Stimulated activated CD8-positive, alpha-beta memory T cell treated with anti-CD3 and anti-CD28 coated beads, Interleukin-2, amount 100 ng/mL, for 1 hour (primary cell): ENCODE data around the gene MID1IP1.

Experiments used
- DNase-seq, 2 donors: peaks; one replicate each; pipeline ENCODE4 v3.0.0-alpha.2; 2020; ENCODE audit warnings: low read depth in 2 of 2

MID1IP1 gene

GRCh38 chrX:38816155-38816554, 14.9 kb downstream of the MID1IP1 start:
- DNase-seq = no peak

GRCh38 chrX:38817004-38817703, 15.9 kb downstream of the MID1IP1 start:
- no peak for DNase-seq

DNA sequence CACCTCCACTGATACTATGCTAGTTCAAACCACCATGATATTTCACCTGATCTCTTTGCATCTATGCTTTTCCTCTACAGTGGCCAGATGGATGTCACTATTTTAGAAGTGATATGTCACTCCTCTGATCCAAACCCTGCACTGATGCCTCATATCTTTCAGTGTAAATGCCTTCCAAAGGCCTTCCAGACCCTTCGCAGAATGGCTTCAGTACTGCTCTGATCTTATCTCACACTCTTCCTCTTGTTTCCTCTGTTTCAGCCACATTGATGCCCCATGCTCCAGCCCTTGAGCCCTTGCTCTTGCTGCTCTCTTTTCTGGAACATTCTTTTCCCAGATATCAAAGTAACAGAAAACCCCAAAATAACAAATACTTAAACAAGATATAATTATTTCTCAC, 17.9 kb downstream of the MID1IP1 start:
- no peak for DNase-seq

- no peak for DNase-seq
Observed at GRCh38 chrX:38819709-38820108, 18.4 kb downstream of the MID1IP1 start.

DNA sequence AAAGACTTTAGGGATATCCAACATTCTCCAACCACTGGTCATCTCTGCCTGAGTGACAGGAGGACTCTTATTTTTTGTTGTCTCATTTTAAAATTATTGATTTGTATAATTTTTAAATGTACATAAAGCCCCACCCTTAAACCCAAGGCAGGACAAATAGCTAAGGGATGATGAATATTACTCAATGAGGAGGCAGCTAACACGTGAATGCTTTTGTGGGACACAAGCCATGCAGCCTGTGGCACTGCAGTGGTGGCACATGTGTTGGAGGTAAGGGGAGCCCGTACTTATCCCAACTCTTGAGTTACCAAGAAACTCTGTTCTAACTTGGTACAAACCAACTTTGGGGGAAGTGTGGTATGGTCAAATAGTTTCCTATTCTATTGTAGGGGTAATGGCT, 19.5 kb downstream of the MID1IP1 start:
- DNase-seq = no peak

DNA sequence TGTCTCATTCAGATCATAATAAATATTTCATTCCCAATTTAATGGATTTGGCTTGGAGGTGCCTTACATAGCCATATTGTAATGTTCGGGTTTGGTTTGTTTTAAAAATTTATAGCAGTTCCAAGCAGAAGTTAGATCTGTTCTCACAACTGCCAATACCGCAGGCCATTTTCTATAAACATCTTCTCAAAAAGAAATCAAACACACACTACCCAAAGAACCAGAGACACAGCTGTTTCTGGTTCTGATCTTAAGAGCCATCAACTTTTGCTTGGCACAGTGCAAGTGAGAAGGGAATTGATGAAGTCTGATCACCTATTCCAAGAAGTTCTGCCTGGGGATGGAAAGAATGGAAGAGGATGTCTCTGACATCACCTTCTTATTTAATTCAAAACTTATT, 22.9 kb downstream of the MID1IP1 start:
- DNase-seq = no peak

- no peak for DNase-seq
Observed at GRCh38 chrX:38831949-38832348, 30.7 kb downstream of the MID1IP1 start.

DNA sequence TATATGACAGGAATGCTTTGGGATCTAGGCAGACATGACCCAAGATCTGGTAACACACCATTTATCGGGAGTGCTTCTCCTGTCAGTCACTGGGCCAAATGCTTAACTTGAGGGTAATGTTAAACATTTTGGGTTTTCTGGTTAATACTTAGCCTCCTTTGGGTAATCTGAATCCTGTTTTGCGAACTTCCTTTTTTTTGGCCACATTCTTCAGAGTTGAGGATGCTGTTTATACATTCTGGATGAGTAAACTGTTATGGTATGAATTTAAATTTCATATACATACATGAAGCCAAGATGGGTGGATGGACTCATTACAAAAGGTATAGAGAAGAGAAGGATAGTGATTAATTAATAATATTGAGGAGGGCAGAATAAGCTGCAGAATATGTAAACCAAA, 36.1 kb downstream of the MID1IP1 start:
- no peak for DNase-seq

DNA sequence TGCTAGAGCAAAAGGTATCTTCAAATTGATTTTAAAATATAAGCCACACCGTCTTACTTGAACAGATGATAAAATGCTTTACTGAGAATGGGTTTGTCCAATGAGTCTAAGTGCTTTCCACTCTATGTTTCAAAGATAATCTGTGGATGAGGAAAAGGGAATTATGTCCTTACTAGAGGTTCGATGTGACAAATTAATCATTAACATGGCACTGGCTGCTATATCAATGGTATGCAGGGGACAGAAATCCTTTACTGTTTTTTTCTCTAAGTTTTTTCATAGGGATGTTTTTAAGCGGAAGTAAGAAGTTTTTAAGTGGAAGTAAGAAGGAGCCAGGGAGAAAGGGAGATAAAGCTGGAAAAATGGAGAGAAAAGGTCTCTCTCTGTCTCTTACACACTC, 38.0 kb downstream of the MID1IP1 start:
- DNase-seq = no peak

DNA sequence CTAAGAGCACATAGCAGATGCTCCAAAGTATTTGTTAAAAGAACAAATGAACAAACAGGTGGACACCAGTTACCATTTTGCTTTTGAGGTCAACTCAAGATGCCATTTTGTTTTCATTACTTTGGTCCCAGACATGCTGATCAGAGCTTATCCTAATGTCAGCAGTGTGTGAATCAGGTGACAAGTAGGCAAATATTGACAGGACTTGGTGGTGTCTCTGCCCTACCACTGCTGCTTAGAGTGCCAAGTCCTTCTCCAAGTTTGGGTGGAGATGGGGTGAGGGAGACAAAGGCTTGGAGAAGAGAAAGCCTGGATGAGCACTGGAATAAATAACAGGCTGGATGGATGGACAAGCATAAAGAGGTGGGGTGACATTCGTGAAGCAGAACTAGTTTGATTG, 38.7 kb downstream of the MID1IP1 start:
- DNase-seq = no peak

- no peak for DNase-seq
Observed at GRCh38 chrX:38841750-38842149, 40.5 kb downstream of the MID1IP1 start.

DNA sequence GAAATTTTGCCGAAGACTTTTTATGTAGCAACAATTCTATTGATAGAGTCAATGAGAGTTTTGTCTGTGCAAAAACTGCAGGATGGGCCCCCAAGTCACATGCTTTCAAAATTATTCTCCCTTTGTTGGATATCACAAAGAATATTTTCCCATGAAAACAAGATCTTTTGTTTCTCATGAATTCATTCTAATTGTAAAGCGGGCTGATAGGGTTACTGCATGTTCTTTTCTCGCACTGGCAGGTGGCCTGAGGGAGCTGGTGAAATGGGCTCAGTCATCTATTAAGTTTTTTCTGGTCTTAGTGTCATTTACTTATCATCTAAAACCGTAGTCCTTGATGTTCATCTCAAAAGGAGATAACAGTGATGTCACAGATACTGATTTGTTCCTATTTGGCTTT, 44.2 kb downstream of the MID1IP1 start:
- DNase-seq = no peak

GRCh38 chrX:38847206-38847902, 46.1 kb downstream of the MID1IP1 start:
- no peak for DNase-seq

- DNase-seq = no peak
Observed at GRCh38 chrX:38847903-38848230, 46.6 kb downstream of the MID1IP1 start.

GRCh38 chrX:38848671-38849455, 47.6 kb downstream of the MID1IP1 start:
- DNase-seq = no peak

- DNase-seq = no peak
Observed at GRCh38 chrX:38850807-38851544, 49.7 kb downstream of the MID1IP1 start.

DNA sequence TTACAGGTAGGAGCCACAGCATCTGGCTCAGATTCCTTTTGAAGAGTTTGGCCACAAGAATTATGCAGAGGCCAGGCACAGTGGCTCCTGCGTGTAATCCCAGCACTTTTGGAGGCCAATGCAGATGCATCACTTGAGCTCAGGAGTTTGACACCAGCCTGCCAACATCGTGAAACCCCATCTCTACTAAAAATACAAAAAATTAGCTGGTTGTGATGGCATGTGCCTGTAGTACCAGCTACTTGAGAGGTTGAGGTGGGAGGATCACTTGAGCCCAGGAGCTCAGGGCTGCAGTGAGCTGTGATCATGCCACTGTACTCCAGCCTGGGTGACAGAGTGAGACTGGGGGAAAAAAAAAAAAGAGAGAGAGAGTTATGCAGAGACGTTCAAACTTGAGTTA, 53.0 kb downstream of the MID1IP1 start:
- DNase-seq = no peak
